ENCODE results near the gene SLC38A3.

Gene SLC38A3

GRCh38 chr3:50169232-50169832 is 35.7 kb upstream of the SLC38A3 start:
- DNase-seq, result no peak

GRCh38 chr3:50169858-50170257 is 35.2 kb upstream of the SLC38A3 start:
- DNase-seq, result no peak

GRCh38 chr3:50170689-50171088 is 34.4 kb upstream of the SLC38A3 start:
- no peak for DNase-seq

- DNase-seq, result no peak
Observed at GRCh38 chr3:50171540-50172301, 33.4 kb upstream of the SLC38A3 start.

GRCh38 chr3:50172626-50173220 is 32.3 kb upstream of the SLC38A3 start:
- DNase-seq, result no peak

- DNase-seq, result no peak
Observed at GRCh38 chr3:50173685-50174516, 31.2 kb upstream of the SLC38A3 start.

- DNase-seq, result no peak
Observed at GRCh38 chr3:50174517-50174895, 30.6 kb upstream of the SLC38A3 start.

GRCh38 chr3:50174947-50175524 is 30.0 kb upstream of the SLC38A3 start:
- no peak for DNase-seq

- no peak for DNase-seq
Observed at GRCh38 chr3:50177346-50177745, 27.7 kb upstream of the SLC38A3 start.

GRCh38 chr3:50179710-50180109 is 25.4 kb upstream of the SLC38A3 start:
- no peak for DNase-seq

GRCh38 chr3:50181985-50182384 is 23.1 kb upstream of the SLC38A3 start:
- DNase-seq, result no peak

GRCh38 chr3:50182533-50183099 is 22.5 kb upstream of the SLC38A3 start:
- DNase-seq, result no peak

GRCh38 chr3:50183755-50184154 is 21.3 kb upstream of the SLC38A3 start:
- DNase-seq, result no peak

GRCh38 chr3:50184242-50184978 is 20.7 kb upstream of the SLC38A3 start:
- DNase-seq, result no peak

GRCh38 chr3:50185230-50185629 is 19.8 kb upstream of the SLC38A3 start:
- no peak for DNase-seq

GRCh38 chr3:50186096-50186495 is 19.0 kb upstream of the SLC38A3 start:
- no peak for DNase-seq

GRCh38 chr3:50187750-50188149 is 17.3 kb upstream of the SLC38A3 start:
- no peak for DNase-seq

GRCh38 chr3:50189274-50189673 is 15.8 kb upstream of the SLC38A3 start:
- DNase-seq, result no peak

GRCh38 chr3:50189989-50190388 is 15.1 kb upstream of the SLC38A3 start:
- no peak for DNase-seq

GRCh38 chr3:50190936-50191660 is 14.0 kb upstream of the SLC38A3 start, which contains the start of gene GNAT1:
TSS of gene GNAT1 (plus strand) at chr3:50191610. CDS start at chr3:50191726, 116 bp downstream.
- no peak for DNase-seq

GRCh38 chr3:50192124-50192523 is 12.9 kb upstream of the SLC38A3 start:
- DNase-seq, result no peak

All from KG1 (cell line).